ENCODE results near the gene VSX1. TPM values are rescaled to one million over a fixed set of nuclear protein-coding genes. Genes with fewer than 3 reads are reported as not detected.

Gene VSX1
- polyA plus RNA-seq, 1 of the 3 experiments (the other 2 are of a cell fraction) = not detected

- no peaks in the 10 kb centered on the region for H4K20me1 ChIP-seq (ENCODE audit: insufficient read depth)
- no peaks in the 10 kb centered on the region for H3K9me2 ChIP-seq
- no peaks in the 10 kb centered on the region for H3K9me3 ChIP-seq
- H3K4me2 ChIP-seq = no peak overlapping the region
- no peaks in the 10 kb centered on the region for H3K27me3 ChIP-seq (ENCODE audit: insufficient read depth)
- TF ChIP-seq POLR2AphosphoS5 (IDR thresholded peaks at IDR 0.05; ENCODE audit: low read depth, low read length) = no peak
- TF ChIP-seq MAX (IDR thresholded peaks at IDR 0.05; ENCODE audit: low read depth) = no peak
- no peak for TF ChIP-seq MEF2A (IDR thresholded peaks at IDR 0.05; ENCODE audit: borderline replicate concordance, low read depth)
- no peak for TF ChIP-seq TEAD4 (IDR thresholded peaks at IDR 0.05; ENCODE audit: borderline replicate concordance, insufficient read depth)
- TF ChIP-seq EZH2phosphoT487 (IDR thresholded peaks at IDR 0.05; ENCODE audit: borderline replicate concordance, low read depth) = no peak
- no peak for TF ChIP-seq TAF1 (IDR thresholded peaks at IDR 0.05; ENCODE audit: borderline replicate concordance, low read depth, low read length)
- no peak for TF ChIP-seq RCOR1 (IDR thresholded peaks at IDR 0.05; ENCODE audit: low read length)
- no peak for TF ChIP-seq NFIC (IDR thresholded peaks at IDR 0.05; ENCODE audit: borderline replicate concordance)
- TF ChIP-seq FOSL2 (IDR thresholded peaks at IDR 0.05; ENCODE audit: borderline replicate concordance, low read depth) = no peak
- no peak for TF ChIP-seq REST (IDR thresholded peaks at IDR 0.05; ENCODE audit: low read depth, low read length)
- TF ChIP-seq SIN3A (IDR thresholded peaks at IDR 0.05; ENCODE audit: borderline replicate concordance, low read depth, low read length) = no peak
- TF ChIP-seq USF1 (IDR thresholded peaks at IDR 0.05; ENCODE audit: borderline replicate concordance, low read depth) = no peak
- H3K4me3 ChIP-seq (ENCODE audit: low read depth in 2 of 2, low read length in 1 of 2) = no peak overlapping the region
- DNase-seq = no peak
- H2AFZ ChIP-seq (ENCODE audit: low read depth) = no peak overlapping the region
- H3K9ac ChIP-seq = no peak overlapping the region
- H3K36me3 ChIP-seq (replicated peaks in 1 of 2; ENCODE audit: control insufficient read depth in 1 of 2, insufficient read depth in 2 of 2, low read length in 1 of 2) = no peaks in the 10 kb centered on the region
- H3K4me1 ChIP-seq (ENCODE audit: control insufficient read depth in 1 of 2, insufficient read depth in 2 of 2, low read depth in 1 of 2, low read length in 1 of 2) = no peaks in the 10 kb centered on the region
- POLR2A ChIA-PET = no interaction called here
- CTCF ChIA-PET = interaction anchor here (1.1 kb wide), 1 partner anchor 270 kb away, joined by 3 read pairs; no protein-coding TSS in a partner anchor
- 55% methylated on average over 5 of the region's 5 CpGs for WGBS (ENCODE audit: low lambda C conversion rate)
- H3F3A ChIP-seq (replicated peaks; ENCODE audit: insufficient read depth) = no peaks in the 10 kb centered on the region
- H3K79me2 ChIP-seq (ENCODE audit: insufficient read depth) = no peaks in the 10 kb centered on the region
- H3K27ac ChIP-seq (ENCODE audit: low read depth in 2 of 2, low read length in 1 of 2) = no peak overlapping the region
These were observed 46.7 kb upstream of the VSX1 start for GRCh38 chr20:25128649-25129048.

Measured in SK-N-SH (cell line).